Mesenchymal stem cell (in vitro differentiated cells and primary cell): Measurements from ENCODE around the gene KRTAP10-8.

Source experiments
- DNase-seq: peaks from one replicate; pipeline ENCODE4 v3.0.0-alpha.2; 2013
- H2AFZ ChIP-seq: one replicate; pipeline ENCODE4 v1.6.1; 2013; ENCODE audit warnings: low read depth, mild to moderate bottlenecking, control low read depth, inconsistent platforms, low read length, moderate library complexity
- H2AK5ac ChIP-seq: 2 replicates; pipeline ENCODE4 v1.6.1; 2013; ENCODE audit warnings: low read length, moderate library complexity, mild to moderate bottlenecking, inconsistent platforms; ENCODE audit not compliant: severe bottlenecking
- H2BK120ac ChIP-seq: one replicate; pipeline ENCODE4 v1.6.1; 2013; ENCODE audit warnings: low read depth, mild to moderate bottlenecking, inconsistent platforms, low read length, moderate library complexity
- H2BK12ac ChIP-seq, 2 experiments: one replicate each; pipeline ENCODE4 v1.6.1; 2013; ENCODE audit warnings: inconsistent platforms in 2 of 2, low read length in 2 of 2, mild to moderate bottlenecking in 2 of 2, moderate library complexity in 2 of 2, control low read depth in 1 of 2
- H2BK15ac ChIP-seq: one replicate; pipeline ENCODE4 v1.6.1; 2013; ENCODE audit warnings: mild to moderate bottlenecking, low read depth, inconsistent platforms; ENCODE audit not compliant: poor library complexity, severe bottlenecking
- H2BK5ac ChIP-seq: 2 replicates; pipeline ENCODE4 v1.6.1; 2013; ENCODE audit warnings: low read depth, mild to moderate bottlenecking, low read length, control low read depth, inconsistent platforms; ENCODE audit not compliant: poor library complexity, severe bottlenecking
- H3K14ac ChIP-seq, 2 experiments: one replicate each; pipeline ENCODE4 v1.6.1; 2013; ENCODE audit warnings: inconsistent platforms in 2 of 2, low read length in 2 of 2, control low read depth in 1 of 2, mild to moderate bottlenecking in 1 of 2, moderate library complexity in 1 of 2
- H3K18ac ChIP-seq, 2 experiments: one replicate each; pipeline ENCODE4 v1.6.1; 2013; ENCODE audit warnings: inconsistent platforms in 2 of 2, low read length in 2 of 2, control low read depth in 1 of 2, low read depth in 1 of 2, mild to moderate bottlenecking in 1 of 2
- H3K23ac ChIP-seq, 2 experiments: one replicate each; pipeline ENCODE4 v1.6.1; 2013; ENCODE audit warnings: inconsistent platforms in 2 of 2, low read length in 2 of 2, mild to moderate bottlenecking in 2 of 2, moderate library complexity in 2 of 2, control low read depth in 1 of 2
- H3K27ac ChIP-seq: 2 replicates; pipeline ENCODE4 v1.5.1; 2013; ENCODE audit warnings: mild to moderate bottlenecking, moderate library complexity, low read length, control low read depth, inconsistent platforms; ENCODE audit not compliant: poor library complexity, severe bottlenecking
- H3K27me3 ChIP-seq, 2 experiments: 2 replicates each; pipeline versions ENCODE4 v1.6.1 to v1.7.0; 2013; ENCODE audit warnings: low read length in 2 of 2, mild to moderate bottlenecking in 2 of 2, moderate library complexity in 2 of 2, control low read depth in 1 of 2, inconsistent platforms in 1 of 2; ENCODE audit not compliant: control insufficient read depth in 1 of 2, insufficient read depth in 1 of 2
- H3K36me3 ChIP-seq, 2 experiments: 2 replicates each; pipeline versions ENCODE4 v1.6.1 to v1.7.0; 2013; ENCODE audit warnings: low read length in 2 of 2, control low read depth in 1 of 2, inconsistent platforms in 1 of 2, low read depth in 1 of 2, mild to moderate bottlenecking in 1 of 2; ENCODE audit not compliant: insufficient read depth in 2 of 2, control insufficient read depth in 1 of 2
- H3K4ac ChIP-seq, 2 experiments: one replicate each; pipeline ENCODE4 v1.6.1; 2013; ENCODE audit warnings: inconsistent platforms in 2 of 2, low read length in 2 of 2, mild to moderate bottlenecking in 2 of 2, moderate library complexity in 2 of 2, control low read depth in 1 of 2, low read depth in 1 of 2
- H3K4me1 ChIP-seq: 2 replicates; pipeline ENCODE4 v1.6.1; 2013; ENCODE audit warnings: low read depth, low read length, control low read depth; ENCODE audit not compliant: control insufficient read depth, insufficient read depth
- H3K4me2 ChIP-seq: 2 replicates; pipeline ENCODE4 v1.6.1; 2013; ENCODE audit warnings: low read length, mild to moderate bottlenecking, inconsistent platforms; ENCODE audit not compliant: poor library complexity, severe bottlenecking
- H3K4me3 ChIP-seq, 2 experiments: 2 replicates each; pipeline versions ENCODE4 v1.5.1 to v1.7.0; 2013; ENCODE audit warnings: low read length in 2 of 2, mild to moderate bottlenecking in 2 of 2, control low read depth in 1 of 2, low read depth in 1 of 2; ENCODE audit not compliant: insufficient read depth in 1 of 2
- H3K79me1 ChIP-seq: replicated peaks from 2 replicates; pipeline ENCODE4 v1.6.1; 2013; ENCODE audit warnings: mild to moderate bottlenecking, control low read depth, low read length, inconsistent platforms; ENCODE audit not compliant: poor library complexity, severe bottlenecking
- H3K9ac ChIP-seq: 2 replicates; pipeline ENCODE4 v1.7.0; 2013; ENCODE audit warnings: mild to moderate bottlenecking, low read length, moderate library complexity
- H3K9me3 ChIP-seq: 2 replicates; pipeline ENCODE4 v1.7.0; 2013; ENCODE audit warnings: mild to moderate bottlenecking, low read length; ENCODE audit not compliant: control insufficient read depth
- H4K8ac ChIP-seq: one replicate; pipeline ENCODE4 v1.6.1; 2013; ENCODE audit warnings: inconsistent platforms, mild to moderate bottlenecking, low read length, moderate library complexity
- H4K91ac ChIP-seq: one replicate; pipeline ENCODE4 v1.6.1; 2013; ENCODE audit warnings: mild to moderate bottlenecking, low read length, inconsistent platforms
- WGBS: methylation state at CpG from one replicate; pipeline ENCODE4 v1.1.7; 2013; ENCODE audit warnings: mixed read lengths; 5-methylcytosine and 5-hydroxymethylcytosine counted together

The KRTAP10-8 gene

GRCh38 chr21:44574457-44575306 lies 37.2 kb upstream of the KRTAP10-8 start:
- no peak overlapping the region for H2BK120ac ChIP-seq
- no peak overlapping the region for H2AFZ ChIP-seq
- no peak overlapping the region for H3K9ac ChIP-seq
- H2BK15ac ChIP-seq = no peak overlapping the region
- H3K14ac ChIP-seq = no peak overlapping the region
- H4K91ac ChIP-seq = no peak overlapping the region
- H3K4me2 ChIP-seq = no peak overlapping the region
- no peak overlapping the region for H3K4me3 ChIP-seq
- H3K18ac ChIP-seq = no peak overlapping the region
- peaks cover 37% of the 10 kb centered on the region for H3K9me3 ChIP-seq
- WGBS = 76% methylated on average over 21 of the region's 21 CpGs
- no peak overlapping the region for H2BK12ac ChIP-seq
- no peak overlapping the region for H4K8ac ChIP-seq
- H2AK5ac ChIP-seq = no peak overlapping the region
- H3K79me1 ChIP-seq = no peaks in the 10 kb centered on the region
- no peak for DNase-seq
- no peaks in the 10 kb centered on the region for H3K4me1 ChIP-seq
- H3K27me3 ChIP-seq = no peaks in the 10 kb centered on the region
- H3K4ac ChIP-seq = no peak overlapping the region
- H2BK5ac ChIP-seq = no peak overlapping the region
- H3K27ac ChIP-seq = no peak overlapping the region
- no peak overlapping the region for H3K23ac ChIP-seq
- H3K36me3 ChIP-seq = no peaks in the 10 kb centered on the region

- H2BK12ac ChIP-seq = no peak overlapping the region
- H3K79me1 ChIP-seq = no peaks in the 10 kb centered on the region
- no peak overlapping the region for H3K4me3 ChIP-seq
- 81% methylated on average over 19 of the region's 20 CpGs for WGBS
- H3K27me3 ChIP-seq = no peaks in the 10 kb centered on the region
- H3K4me1 ChIP-seq = no peaks in the 10 kb centered on the region
- no peak overlapping the region for H4K8ac ChIP-seq
- H3K27ac ChIP-seq = no peak overlapping the region
- peaks cover 32% of the 10 kb centered on the region for H3K9me3 ChIP-seq
- H2BK120ac ChIP-seq = no peak overlapping the region
- no peak overlapping the region for H3K4ac ChIP-seq
- no peaks in the 10 kb centered on the region for H3K36me3 ChIP-seq
- H3K23ac ChIP-seq = no peak overlapping the region
- no peak for DNase-seq
- H2AFZ ChIP-seq = no peak overlapping the region
- H3K18ac ChIP-seq = no peak overlapping the region
- H3K4me2 ChIP-seq = no peak overlapping the region
- no peak overlapping the region for H2BK15ac ChIP-seq
- no peak overlapping the region for H2BK5ac ChIP-seq
- H3K14ac ChIP-seq = no peak overlapping the region
- H3K9ac ChIP-seq = no peak overlapping the region
- no peak overlapping the region for H2AK5ac ChIP-seq
- H4K91ac ChIP-seq = no peak overlapping the region
These were observed 36.4 kb upstream of the KRTAP10-8 start for GRCh38 chr21:44575307-44576024.

- Histone ChIP-seq H4K91ac (no peak overlapping the region), H3K4me2 (no peak overlapping the region), H3K27ac (no peak overlapping the region), H3K23ac (no peak overlapping the region), H3K4me3 (no peak overlapping the region), H2BK120ac (no peak overlapping the region), H3K79me1 (no peaks in the 10 kb centered on the region), H4K8ac (no peak overlapping the region), H2AK5ac (no peak overlapping the region), H2BK5ac (no peak overlapping the region), H3K4me1 (no peaks in the 10 kb centered on the region), H2BK12ac (no peak overlapping the region), H3K9me3 (peaks cover 32% of the 10 kb centered on the region), H2BK15ac (no peak overlapping the region), H3K14ac (no peak overlapping the region), H3K27me3 (no peaks in the 10 kb centered on the region), H2AFZ (no peak overlapping the region), H3K36me3 (no peaks in the 10 kb centered on the region), H3K4ac (no peak overlapping the region), H3K9ac (no peak overlapping the region), H3K18ac (no peak overlapping the region)
- DNase-seq = no peak
- 88% methylated on average over 10 of the region's 10 CpGs for WGBS
These were observed 35.9 kb upstream of the KRTAP10-8 start for GRCh38 chr21:44576025-44576420.

- Histone ChIP-seq H3K4me3 (no peak overlapping the region), H4K8ac (no peak overlapping the region), H3K27ac (no peak overlapping the region), H3K14ac (no peak overlapping the region), H4K91ac (no peak overlapping the region), H3K9ac (no peak overlapping the region), H2BK5ac (no peak overlapping the region), H3K4me1 (no peaks in the 10 kb centered on the region), H3K9me3 (peaks cover 34% of the 10 kb centered on the region), H2AK5ac (no peak overlapping the region), H3K23ac (no peak overlapping the region), H3K18ac (no peak overlapping the region), H3K79me1 (no peaks in the 10 kb centered on the region), H3K27me3 (no peaks in the 10 kb centered on the region), H2AFZ (no peak overlapping the region), H2BK120ac (no peak overlapping the region), H3K36me3 (no peaks in the 10 kb centered on the region), H3K4ac (no peak overlapping the region), H3K4me2 (no peak overlapping the region), H2BK12ac (no peak overlapping the region), H2BK15ac (no peak overlapping the region)
- no peak for DNase-seq
- WGBS = 87% methylated on average over 17 of the region's 17 CpGs
These were observed 33.4 kb upstream of the KRTAP10-8 start for GRCh38 chr21:44578371-44579055.
